Measurements from ENCODE around the gene CTDSP2. TPM values are rescaled to one million over a fixed set of nuclear protein-coding genes. Genes with fewer than 3 reads are reported as not detected.
A peak's percentile ranks its signal among the peaks of the same experiment; 100 is the strongest.

Gene CTDSP2
- total and polyA plus RNA-seq, 12 donors: 31.2 to 138 (median 82.7) TPM

- ATAC-seq: no peak
- 93 to 99% methylated on average over 3 of the region's 3 CpGs for WGBS, 2 donors
- TF ChIP-seq CTCF (IDR thresholded peaks at IDR 0.05): no peak
Observed at GRCh38 chr12:57781244-57781643, 65.3 kb downstream of the CTDSP2 start.

GRCh38 chr12:57780284-57780897 is 66.1 kb downstream of the CTDSP2 start:
- ATAC-seq (no peak), DNase-seq (no peak)
- Histone ChIP-seq H3K4me1 (peaks cover 0 to 41% (median 17%) of the 10 kb centered on the region in 9 donors), H3K9me3 (no peaks in the 10 kb centered on the region), H3K27ac (peak overlapping the region in 1 of 10 donors; percentile 90), H3K36me3 (peaks cover 0 to 36% (median 5%) of the 10 kb centered on the region in 9 donors), H3K4me3 (no peak overlapping the region), H3K27me3 (no peaks in the 10 kb centered on the region)
- intact Hi-C loops (cut with DNase I): loop anchor here in 3 of 10 donors (5.0 kb wide), 1 partner anchor 127 kb away; no protein-coding TSS in a partner anchor
- WGBS, 2 donors: 89 to 93% methylated on average over 4 of the region's 4 CpGs
- TF ChIP-seq CTCF (IDR thresholded peaks at IDR 0.05): no peak

More at GRCh38 chr12:57781244-57781643, 65.3 kb downstream of the CTDSP2 start:
- no peak for DNase-seq
- H3K9me3 ChIP-seq: no peaks in the 10 kb centered on the region
- no peak overlapping the region for H3K4me3 ChIP-seq
- H3K36me3 ChIP-seq: peaks cover 0 to 42% (median 13%) of the 10 kb centered on the region in 9 donors
- peak overlapping the region in 2 of 10 donors; percentile 28 to 90 for H3K27ac ChIP-seq
- intact Hi-C loops (cut with DNase I): loop anchor here in 3 of 10 donors (5.0 kb wide), 1 partner anchor 126 kb away; no protein-coding TSS in a partner anchor
- peaks cover 0 to 38% (median 17%) of the 10 kb centered on the region in 9 donors for H3K4me1 ChIP-seq
- H3K27me3 ChIP-seq: no peaks in the 10 kb centered on the region

- H3K4me3 ChIP-seq: no peak overlapping the region
- DNase-seq (no peak), ATAC-seq (no peak)
- no peak for TF ChIP-seq CTCF (IDR thresholded peaks at IDR 0.05)
- H3K9me3 ChIP-seq: no peaks in the 10 kb centered on the region
- intact Hi-C loops (cut with DNase I): loop anchor here in 3 of 10 donors (5.0 kb wide), 1 partner anchor 128 kb away; no protein-coding TSS in a partner anchor
- 43 to 61% methylated on average over 1 of the region's 1 CpG for WGBS, 2 donors
- H3K36me3 ChIP-seq: peaks cover 0 to 37% (median 0%) of the 10 kb centered on the region in 9 donors
- no peak overlapping the region for H3K27ac ChIP-seq
- no peaks in the 10 kb centered on the region for H3K27me3 ChIP-seq
- H3K4me1 ChIP-seq: peaks cover 0 to 41% (median 17%) of the 10 kb centered on the region in 9 donors
Observed at GRCh38 chr12:57779736-57780135, 66.8 kb downstream of the CTDSP2 start.

GRCh38 chr12:57777911-57778310 is 68.6 kb downstream of the CTDSP2 start:
- peaks cover 0 to 29% (median 0%) of the 10 kb centered on the region in 9 donors for H3K36me3 ChIP-seq
- no peak overlapping the region for H3K4me3 ChIP-seq
- H3K27ac ChIP-seq: no peak overlapping the region
- TF ChIP-seq CTCF (IDR thresholded peaks at IDR 0.05): no peak
- H3K9me3 ChIP-seq: no peaks in the 10 kb centered on the region
- WGBS, 2 donors: 90 to 94% methylated on average over 7 of the region's 7 CpGs
- ATAC-seq: no peak
- peaks cover 2 to 41% (median 11%) of the 10 kb centered on the region in 9 donors for H3K4me1 ChIP-seq
- intact Hi-C loops (cut with DNase I): no loop called here
- H3K27me3 ChIP-seq: no peaks in the 10 kb centered on the region
- no peak for DNase-seq

Measured in heart right ventricle (tissue), 16 donors.